Naive B cell (primary cell): ENCODE data around the gene TROAP. TPM values are rescaled to one million over a fixed set of nuclear protein-coding genes. Genes with fewer than 3 reads are reported as not detected.

Experiments used
- ATAC-seq, 2 donors: fragments of 150-1000 bp; cut with Tn5 transposase; 2 replicates each; pipeline ENCODE4 v1.10.0; 2021; ENCODE audit warnings: low read depth in 2 of 2, mild to moderate bottlenecking in 2 of 2, moderate library complexity in 2 of 2
- DNase-seq: peaks from one replicate; pipeline ENCODE4 v3.0.0; 2022
- H3K27ac Mint-ChIP-seq, 6 donors: one replicate each; pipeline ENCODE4 v1.8.0; 2020 to 2022; ENCODE audit warnings: mild to moderate bottlenecking in 6 of 6, mixed read lengths in 6 of 6, moderate library complexity in 5 of 6, inconsistent platforms in 2 of 6
- H3K27me3 Mint-ChIP-seq, 3 donors: one replicate each; pipeline ENCODE4 v1.8.0; 2021 to 2022; ENCODE audit warnings: mixed read lengths in 3 of 3, mild to moderate bottlenecking in 1 of 3
- H3K36me3 Mint-ChIP-seq, 2 donors: one replicate each; pipeline ENCODE4 v1.8.0; 2020 to 2022; ENCODE audit warnings: mixed read lengths in 2 of 2, inconsistent platforms in 1 of 2, mild to moderate bottlenecking in 1 of 2
- H3K4me1 Mint-ChIP-seq, 3 donors: one replicate each; pipeline ENCODE4 v1.8.0; 2020 to 2022; ENCODE audit warnings: mixed read lengths in 3 of 3, inconsistent platforms in 1 of 3, mild to moderate bottlenecking in 1 of 3, moderate library complexity in 1 of 3
- H3K4me3 Mint-ChIP-seq, 8 donors: one replicate each; pipeline ENCODE4 v1.8.0; 2020 to 2022; ENCODE audit warnings: mild to moderate bottlenecking in 8 of 8, mixed read lengths in 8 of 8, moderate library complexity in 8 of 8, inconsistent platforms in 2 of 8
- H3K9me3 Mint-ChIP-seq, 7 donors: one replicate each; pipeline ENCODE4 v1.8.0; 2020 to 2022; ENCODE audit warnings: mixed read lengths in 7 of 7, mild to moderate bottlenecking in 5 of 7, inconsistent platforms in 2 of 7, moderate library complexity in 1 of 7
- polyA plus RNA-seq, 6 donors: library from polyadenylated mRNA; unstranded; fragments of 300-500 nt; fragmentation: Illumina TruSeq; gene quantifications; one replicate each; pipeline ENCODE4 v1.2.3, GENCODE V29; 2021; ENCODE audit warnings: low read depth in 6 of 6

TROAP gene
- polyA plus RNA-seq, 6 donors from 2014 or later = 0.86 to 2.1 TPM; not detected in 4

DNA sequence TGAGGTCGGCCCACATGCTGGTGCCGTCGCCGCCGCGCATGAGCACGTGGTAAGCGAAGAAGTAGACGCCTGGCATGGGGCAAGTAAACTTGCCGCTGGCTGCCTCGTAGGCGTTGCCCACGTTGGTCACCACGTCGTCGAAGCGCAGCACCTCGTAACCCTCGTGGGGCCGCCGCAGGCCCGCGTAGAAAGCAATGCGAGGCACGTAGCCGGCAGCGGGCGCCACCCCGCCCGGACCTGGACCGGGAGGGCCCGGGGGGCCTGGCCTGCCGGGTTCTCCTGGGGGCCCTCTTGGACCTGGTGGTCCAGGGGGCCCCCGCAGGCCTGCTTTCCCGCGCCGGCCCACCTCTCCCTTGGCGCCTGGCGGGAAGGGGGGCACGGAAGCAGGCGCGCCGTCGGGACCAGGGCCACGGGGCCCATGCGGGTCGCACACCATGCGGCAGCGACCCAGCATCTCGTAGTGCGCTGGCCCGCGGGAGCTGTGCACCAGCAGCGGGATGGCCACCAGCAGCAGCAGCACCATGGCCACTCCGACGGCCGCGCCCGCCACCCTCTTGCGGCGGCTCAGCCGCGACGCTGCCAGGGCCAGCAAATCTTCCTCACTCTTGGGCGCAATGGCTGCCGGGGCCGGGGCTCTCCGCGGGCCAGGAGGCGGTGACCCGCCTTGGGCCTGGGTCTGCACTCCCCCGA is 13.0 kb downstream of the TROAP start:
- Mint-ChIP-seq H3K36me3 (peaks cover 0 to 14% of the 10 kb centered on the region in 2 donors), H3K27me3 (peaks cover 67 to 88% (median 71%) of the 10 kb centered on the region in 3 donors), H3K4me1 (peaks cover 27 to 34% (median 30%) of the 10 kb centered on the region in 3 donors), H3K27ac (peak overlapping the region in 1 of 6 donors; percentile 60), H3K4me3 (peak overlapping the region in 2 of 8 donors; percentile 47 to 78), H3K9me3 (peaks cover 0 to 3% (median 0%) of the 10 kb centered on the region in 7 donors)
- no peak for ATAC-seq
- no peak for DNase-seq

DNA sequence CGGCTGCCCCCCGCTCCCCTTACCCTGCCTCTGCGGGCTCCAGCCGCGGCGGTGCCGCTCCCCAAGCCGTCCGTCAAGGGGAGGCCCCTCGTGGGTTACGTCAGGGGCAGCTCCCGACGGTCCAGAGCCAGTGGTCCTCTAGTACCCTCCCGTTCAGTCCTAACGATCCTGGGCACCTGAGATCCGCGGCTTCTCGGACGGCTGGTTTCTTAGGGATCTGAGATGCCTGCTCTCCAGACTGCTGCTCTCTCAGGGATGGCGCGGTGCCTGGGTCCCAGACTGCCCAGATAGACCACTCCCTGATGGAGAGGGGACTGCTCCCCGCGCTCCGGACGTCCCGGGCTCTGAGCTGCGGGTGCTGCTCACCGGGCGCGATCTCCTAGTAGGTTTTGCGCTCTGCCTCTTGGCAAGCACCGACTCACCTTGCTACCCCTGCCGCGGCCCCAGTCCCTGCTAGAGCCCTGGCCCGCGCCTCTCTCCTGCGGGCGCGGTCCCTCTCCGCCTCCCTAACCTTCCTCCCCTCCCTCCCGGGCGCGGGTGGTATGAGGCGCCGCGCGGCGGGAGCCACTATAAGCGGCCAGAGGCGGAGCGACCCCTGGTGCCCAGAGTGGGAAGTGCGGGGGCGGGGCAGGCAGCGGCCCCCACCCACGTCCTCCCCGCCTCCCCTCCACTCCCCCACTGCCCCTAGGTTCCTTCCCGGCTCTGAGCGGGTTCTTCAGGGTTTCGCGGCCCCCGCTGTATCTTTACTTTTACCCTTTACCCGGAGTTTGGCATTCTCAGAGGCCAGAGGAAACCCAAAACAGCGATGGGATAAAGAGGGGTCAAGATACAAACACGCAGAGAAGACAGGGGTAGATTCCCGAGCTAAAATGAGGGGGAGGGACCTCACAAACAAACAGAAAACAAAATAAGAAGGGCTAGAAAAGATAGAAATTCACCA is 13.9 kb downstream of the TROAP start, which contains the start of gene C1QL4:
Gene C1QL4 (minus strand): TSS at position 544 of the 940 bp plus-strand sequence. CDS start 711 bp downstream, outside the sequence.
- peaks cover 29 to 34% (median 30%) of the 10 kb centered on the region in 3 donors for H3K4me1 Mint-ChIP-seq
- ATAC-seq = peak; percentile 83 to 85
- peak within 1 kb of the TSS; percentile 43 to 88 (median 78) for H3K4me3 Mint-ChIP-seq
- H3K27ac Mint-ChIP-seq = peak within 1 kb of the TSS in 3 of 6 donors; percentile 46 to 62 (median 60)
- peaks cover 0 to 3% (median 0%) of the 10 kb centered on the region in 7 donors for H3K9me3 Mint-ChIP-seq
- peaks cover 0 to 14% of the 10 kb centered on the region in 2 donors for H3K36me3 Mint-ChIP-seq
- DNase-seq = peak; percentile 87
- H3K27me3 Mint-ChIP-seq = peaks cover 60 to 81% (median 63%) of the 10 kb centered on the region in 3 donors

DNA sequence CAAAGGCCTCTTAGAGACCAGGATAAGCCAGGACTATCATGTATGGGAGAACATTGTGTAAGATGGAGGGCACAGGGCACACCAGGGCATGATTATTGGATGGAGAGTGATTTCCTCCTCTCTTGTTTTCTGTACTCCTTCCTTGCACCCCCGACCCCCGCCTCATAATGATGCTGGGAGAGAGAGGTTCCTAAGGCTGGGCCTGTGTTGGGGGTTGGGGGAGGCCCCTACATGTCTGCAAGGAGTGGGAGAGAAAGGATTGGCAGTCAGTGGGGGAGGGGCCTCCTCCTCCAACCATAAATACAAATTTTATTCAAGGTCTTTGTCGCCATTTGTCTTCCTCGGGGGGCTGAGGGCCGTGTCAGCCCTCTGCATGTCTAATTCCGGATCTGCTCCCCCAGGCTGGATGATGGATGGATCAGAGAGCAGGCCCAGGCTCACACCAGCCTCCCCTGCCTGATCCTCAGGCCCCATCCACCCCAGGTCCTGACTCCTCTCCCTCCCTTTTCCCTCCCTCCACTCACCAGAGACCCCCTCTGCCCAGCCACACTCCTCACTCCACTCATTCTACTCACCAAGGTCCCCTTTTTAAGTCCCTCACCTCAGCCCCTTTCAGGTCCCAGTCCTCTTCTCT is 15.9 kb downstream of the TROAP start:
- H3K27me3 Mint-ChIP-seq = peaks cover 52 to 81% (median 57%) of the 10 kb centered on the region in 3 donors
- no peak overlapping the region for H3K27ac Mint-ChIP-seq
- peak overlapping the region in 1 of 8 donors; percentile 56 for H3K4me3 Mint-ChIP-seq

DNA sequence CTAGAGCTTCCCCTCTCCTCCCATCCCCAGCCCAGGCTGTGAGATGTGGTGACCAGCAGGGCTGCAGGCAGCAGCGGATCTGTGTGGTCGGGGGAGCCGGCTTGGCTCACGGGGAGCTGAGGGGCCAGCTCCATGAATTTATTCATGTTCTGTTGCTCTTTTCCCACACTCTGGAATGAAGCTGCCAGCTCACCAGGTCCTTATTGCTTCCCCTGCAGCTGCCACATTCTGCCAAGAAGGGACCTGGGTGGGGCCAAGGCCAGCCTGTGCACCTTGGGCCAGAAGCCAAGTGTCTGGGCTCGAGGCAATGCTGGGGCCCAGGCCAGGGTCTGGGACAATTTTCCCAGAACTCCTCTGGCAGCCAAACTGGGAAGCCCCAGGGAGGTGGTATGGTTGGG is 16.4 kb downstream of the TROAP start:
- H3K4me1 Mint-ChIP-seq = peaks cover 35 to 42% (median 37%) of the 10 kb centered on the region in 3 donors
- H3K9me3 Mint-ChIP-seq = peaks cover 0 to 1% (median 0%) of the 10 kb centered on the region in 7 donors
- H3K36me3 Mint-ChIP-seq = peaks cover 0 to 12% of the 10 kb centered on the region in 2 donors
- ATAC-seq = no peak
- peaks cover 50 to 81% (median 54%) of the 10 kb centered on the region in 3 donors for H3K27me3 Mint-ChIP-seq
- no peak overlapping the region for H3K27ac Mint-ChIP-seq
- H3K4me3 Mint-ChIP-seq = no peak overlapping the region
- no peak for DNase-seq

More for the DNA sequence above, 15.9 kb downstream of the TROAP start:
- no peak for ATAC-seq
- H3K9me3 Mint-ChIP-seq = peaks cover 0 to 1% (median 0%) of the 10 kb centered on the region in 7 donors
- H3K4me1 Mint-ChIP-seq = peaks cover 33 to 41% (median 36%) of the 10 kb centered on the region in 3 donors
- DNase-seq = no peak
- H3K36me3 Mint-ChIP-seq = peaks cover 0 to 14% of the 10 kb centered on the region in 2 donors

DNA sequence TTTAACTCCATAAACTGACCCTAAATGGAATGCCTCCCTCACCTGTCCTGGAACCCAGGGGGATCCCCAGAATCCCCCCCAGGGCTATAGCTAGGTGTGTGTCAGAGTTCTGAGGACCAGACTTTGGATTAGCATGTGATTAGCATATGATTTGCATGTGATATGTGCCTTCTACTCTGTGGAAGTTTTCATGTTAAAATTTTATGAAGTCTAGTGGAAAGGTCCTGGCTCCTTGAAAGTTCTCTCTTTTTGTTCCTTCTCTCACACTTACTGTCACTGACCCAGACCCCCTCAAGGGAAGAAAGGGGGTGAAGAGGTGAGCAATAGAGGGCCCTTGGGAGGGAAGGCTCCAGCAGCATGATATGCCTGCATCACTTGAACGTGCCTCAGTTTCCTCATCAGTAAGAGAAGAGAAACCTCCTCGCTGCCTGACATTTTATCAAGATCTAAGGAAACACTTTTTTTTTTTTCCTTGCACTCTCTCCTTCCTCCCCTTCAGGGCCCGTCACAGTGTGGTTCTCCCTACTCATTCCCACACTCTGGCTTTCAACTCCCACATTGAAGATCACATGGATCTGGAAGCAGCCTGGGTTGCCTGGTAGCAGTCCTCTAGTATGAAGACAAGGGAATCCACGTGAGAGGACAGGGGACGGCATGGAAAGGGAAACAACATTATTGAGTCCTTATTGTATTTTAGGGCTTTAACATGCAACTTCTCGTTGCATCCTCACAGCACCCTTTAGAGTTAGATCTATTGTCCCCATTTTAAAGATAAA is 17.2 kb downstream of the TROAP start:
- H3K27ac Mint-ChIP-seq = peak overlapping the region in 2 of 6 donors; percentile 4 to 48
- DNase-seq = no peak
- ATAC-seq = no peak
- H3K27me3 Mint-ChIP-seq = peaks cover 42 to 72% (median 46%) of the 10 kb centered on the region in 3 donors
- peaks cover 32 to 44% (median 37%) of the 10 kb centered on the region in 3 donors for H3K4me1 Mint-ChIP-seq
- peaks cover 0 to 6% of the 10 kb centered on the region in 2 donors for H3K36me3 Mint-ChIP-seq
- peak overlapping the region in 5 of 8 donors; percentile 18 to 72 (median 43) for H3K4me3 Mint-ChIP-seq
- peaks cover 0 to 1% (median 0%) of the 10 kb centered on the region in 7 donors for H3K9me3 Mint-ChIP-seq

DNA sequence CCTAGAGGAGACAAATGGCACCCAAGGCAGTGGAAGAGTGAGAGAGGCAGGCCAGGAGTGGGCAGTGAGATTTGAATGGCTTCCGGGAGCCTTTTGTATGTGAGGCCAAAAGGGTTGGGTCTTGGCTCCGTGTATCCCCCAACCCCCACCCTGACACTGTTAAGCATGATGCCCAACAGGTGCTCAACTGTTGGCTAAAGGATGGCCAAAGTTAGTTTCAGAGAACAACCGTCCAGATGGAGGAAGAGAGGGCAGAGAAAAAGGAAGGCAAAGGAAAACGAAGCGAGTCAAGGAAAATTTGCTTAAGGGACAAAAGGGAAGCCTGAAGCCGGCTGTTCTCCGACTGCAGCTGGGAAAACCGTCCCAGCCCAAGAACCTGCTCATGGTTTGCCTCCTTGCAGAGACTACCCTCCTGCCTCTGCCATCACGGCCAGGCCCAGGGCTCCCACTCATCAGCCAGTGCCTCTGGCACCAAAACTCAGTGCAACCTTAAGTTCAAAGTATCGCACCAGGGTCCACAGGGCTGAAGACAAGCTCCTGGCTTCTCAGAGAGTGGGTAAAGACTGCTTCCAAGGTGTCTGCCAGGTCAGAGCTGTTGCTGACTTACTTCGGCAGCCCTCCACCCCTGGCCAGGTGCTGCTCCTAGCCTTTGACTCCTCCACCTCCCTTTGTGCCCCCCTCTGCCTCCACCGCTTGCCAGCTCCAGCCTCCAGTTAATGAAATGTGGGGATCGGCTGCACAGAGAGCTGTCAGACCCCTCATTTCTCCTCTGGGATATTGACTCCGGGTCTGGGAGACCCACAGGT is 18.1 kb downstream of the TROAP start:
- ATAC-seq = no peak
- peaks cover 0 to 6% of the 10 kb centered on the region in 2 donors for H3K36me3 Mint-ChIP-seq
- peaks cover 36 to 47% (median 44%) of the 10 kb centered on the region in 3 donors for H3K4me1 Mint-ChIP-seq
- H3K9me3 Mint-ChIP-seq = peaks cover 0 to 1% (median 0%) of the 10 kb centered on the region in 7 donors
- H3K27me3 Mint-ChIP-seq = peaks cover 42 to 74% (median 50%) of the 10 kb centered on the region in 3 donors
- no peak for DNase-seq
- peak overlapping the region in 7 of 8 donors; percentile 15 to 89 (median 58) for H3K4me3 Mint-ChIP-seq
- peak overlapping the region in 4 of 6 donors; percentile 21 to 65 (median 52) for H3K27ac Mint-ChIP-seq

DNA sequence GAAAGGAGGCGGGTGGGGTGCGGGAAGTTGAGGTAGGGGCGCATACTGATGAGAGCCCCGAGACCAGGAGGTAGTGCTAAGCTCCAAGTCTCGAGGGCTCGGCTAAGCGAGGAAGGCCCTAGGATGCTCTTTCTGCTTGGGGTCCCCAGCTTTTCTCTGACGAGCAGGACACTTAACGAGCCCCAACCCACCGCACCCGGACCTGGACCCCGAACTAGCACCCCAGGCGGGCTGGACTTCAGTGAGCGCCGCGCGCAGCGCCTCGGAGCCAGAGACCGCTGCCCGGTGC is 18.7 kb downstream of the TROAP start:
- H3K4me3 Mint-ChIP-seq = peak overlapping the region in 7 of 8 donors; percentile 15 to 93 (median 58)
- H3K27me3 Mint-ChIP-seq = peaks cover 45 to 77% (median 53%) of the 10 kb centered on the region in 3 donors
- peaks cover 0 to 9% of the 10 kb centered on the region in 2 donors for H3K36me3 Mint-ChIP-seq
- H3K27ac Mint-ChIP-seq = no peak overlapping the region
- no peak for DNase-seq
- peaks cover 41 to 51% (median 49%) of the 10 kb centered on the region in 3 donors for H3K4me1 Mint-ChIP-seq
- no peaks in the 10 kb centered on the region for H3K9me3 Mint-ChIP-seq
- no peak for ATAC-seq

DNA sequence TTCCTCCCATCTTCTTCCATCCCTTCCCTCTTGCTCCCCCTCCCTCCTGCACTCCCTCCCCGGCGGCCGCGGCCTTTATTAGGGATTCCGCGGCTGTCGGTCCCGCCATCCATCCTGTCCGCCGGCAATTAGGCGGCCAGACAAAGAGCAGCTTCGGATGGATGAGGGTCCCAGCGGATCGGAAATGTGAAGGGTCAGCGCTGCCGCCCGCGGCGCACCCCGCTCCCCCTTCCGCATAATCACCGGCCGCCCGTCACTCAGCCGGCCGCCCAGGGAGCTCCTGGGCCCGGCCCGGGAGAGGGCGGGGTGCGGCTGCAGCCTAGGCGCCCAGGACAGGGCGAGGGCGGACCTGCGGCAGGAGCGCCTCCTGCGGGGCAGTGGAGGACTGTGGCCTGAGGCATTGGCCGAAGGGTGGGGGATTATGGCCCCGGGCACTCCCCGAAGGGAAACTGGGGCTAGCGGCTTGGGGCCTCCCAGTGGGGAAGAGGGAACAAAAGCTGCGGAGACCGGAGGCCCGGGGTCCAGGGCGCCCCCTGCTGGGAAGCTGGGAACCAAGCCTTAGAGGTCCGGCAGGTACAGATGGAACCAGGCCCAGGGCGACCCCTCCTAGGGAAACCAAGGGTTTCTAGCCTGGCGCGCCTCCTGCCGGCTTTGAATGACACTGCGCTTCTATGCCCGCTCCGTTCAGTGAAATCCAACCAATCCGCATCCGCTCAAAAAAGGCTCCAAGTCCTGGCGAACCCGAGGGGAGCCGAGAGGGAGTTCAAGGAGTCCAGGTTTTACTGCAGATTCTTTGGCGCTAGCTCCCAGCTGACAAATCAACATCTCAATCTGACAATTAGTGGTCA is 19.2 kb downstream of the TROAP start:
- DNase-seq (peak; percentile 67), ATAC-seq (peak; percentile 67 to 69)
- Mint-ChIP-seq H3K4me1 (peaks cover 41 to 52% (median 49%) of the 10 kb centered on the region in 3 donors), H3K36me3 (peaks cover 0 to 7% of the 10 kb centered on the region in 2 donors), H3K4me3 (peak overlapping the region; percentile 74 to 93 (median 80)), H3K9me3 (no peaks in the 10 kb centered on the region), H3K27ac (peak overlapping the region in 2 of 6 donors; percentile 23 to 47), H3K27me3 (peaks cover 44 to 77% (median 53%) of the 10 kb centered on the region in 3 donors)

DNA sequence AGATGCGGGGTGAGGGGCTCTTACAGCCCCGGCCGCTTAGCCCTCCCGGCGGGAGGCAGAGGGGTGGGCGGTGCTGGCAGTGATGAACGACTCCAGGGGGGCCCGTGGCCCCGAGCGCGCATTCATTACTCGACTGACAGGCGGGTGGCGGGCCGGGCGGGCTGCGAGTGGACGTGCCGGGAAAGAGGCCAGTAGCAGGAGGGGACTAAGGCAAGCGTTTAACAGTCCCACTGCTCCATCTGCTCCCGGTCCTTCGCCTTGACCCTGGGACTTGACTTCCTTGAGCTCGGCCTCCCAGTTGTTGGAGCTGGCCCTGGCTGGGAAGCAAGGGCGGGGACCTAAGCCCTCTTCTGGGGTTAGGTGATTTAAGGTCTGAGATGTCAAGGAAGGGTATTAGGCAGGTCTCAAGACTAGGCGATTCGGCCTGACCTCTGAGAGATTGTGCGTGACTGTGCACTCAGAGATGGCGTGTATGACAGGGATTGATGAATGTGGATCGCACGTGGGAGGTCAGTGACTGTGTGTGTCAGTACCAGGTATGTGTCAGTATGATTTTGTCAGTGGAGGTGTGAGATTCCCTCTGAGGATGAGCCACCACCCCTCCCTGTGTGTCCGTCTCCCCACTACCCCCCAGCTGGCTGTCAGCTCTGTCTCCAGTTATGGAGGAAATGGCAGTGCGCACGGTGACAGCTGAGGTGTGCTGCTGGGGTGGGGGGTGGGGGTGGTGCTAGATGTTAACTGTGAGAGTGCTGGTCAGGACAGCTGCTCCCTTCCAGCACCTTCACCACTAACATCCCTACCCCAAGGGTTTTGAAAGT is 20.1 kb downstream of the TROAP start:
- Mint-ChIP-seq H3K27me3 (peaks cover 40 to 77% (median 52%) of the 10 kb centered on the region in 3 donors), H3K9me3 (no peaks in the 10 kb centered on the region)

DNA sequence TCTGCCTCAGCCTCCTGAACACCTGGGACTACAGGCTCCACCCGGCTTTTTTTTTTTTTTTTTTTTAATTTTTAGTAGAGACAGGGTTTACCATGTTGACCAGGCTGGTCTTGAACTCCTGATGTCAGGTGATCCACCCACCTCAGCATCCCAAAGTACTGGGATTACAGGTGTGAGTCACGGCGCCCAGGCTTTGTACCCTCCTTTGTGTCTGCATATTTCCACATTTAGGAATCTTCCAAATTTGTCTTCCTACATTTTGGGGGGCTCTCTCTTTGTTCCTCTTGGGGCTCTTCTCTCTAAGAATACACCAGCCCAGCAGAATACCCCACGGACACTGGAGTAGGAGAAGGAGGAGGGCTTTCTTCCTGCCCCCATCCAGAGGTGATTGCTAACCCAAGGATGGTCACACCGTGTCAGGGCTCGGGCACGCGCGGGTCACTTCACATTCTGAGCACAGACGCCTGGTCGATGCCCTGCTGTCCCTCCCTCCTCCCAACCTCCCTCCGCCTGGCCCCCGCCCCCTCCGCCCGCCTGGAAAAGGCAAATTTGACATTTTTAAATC is 21.5 kb downstream of the TROAP start:
- DNase-seq (no peak), ATAC-seq (no peak)
- peaks cover 39 to 55% (median 52%) of the 10 kb centered on the region in 3 donors for H3K4me1 Mint-ChIP-seq
- H3K4me3 Mint-ChIP-seq = peak overlapping the region in 7 of 8 donors; percentile 45 to 89 (median 69)
- peaks cover 39 to 77% (median 49%) of the 10 kb centered on the region in 3 donors for H3K27me3 Mint-ChIP-seq
- H3K9me3 Mint-ChIP-seq = no peaks in the 10 kb centered on the region
- peak overlapping the region in 1 of 6 donors; percentile 28 for H3K27ac Mint-ChIP-seq
- H3K36me3 Mint-ChIP-seq = peaks cover 0 to 7% of the 10 kb centered on the region in 2 donors

More for the DNA sequence above, 20.1 kb downstream of the TROAP start:
- DNase-seq = no peak
- H3K4me3 Mint-ChIP-seq = peak overlapping the region; percentile 74 to 93 (median 82)
- H3K36me3 Mint-ChIP-seq = peaks cover 0 to 7% of the 10 kb centered on the region in 2 donors
- H3K27ac Mint-ChIP-seq = peak overlapping the region in 3 of 6 donors; percentile 5 to 59 (median 28)
- no peak for ATAC-seq
- peaks cover 39 to 51% (median 50%) of the 10 kb centered on the region in 3 donors for H3K4me1 Mint-ChIP-seq
